Progenitor cell of endocrine pancreas (in vitro differentiated cells): Measurements from ENCODE around the gene TMIGD3. TPM values are rescaled to one million over a fixed set of nuclear protein-coding genes. Genes with fewer than 3 reads are reported as not detected.

Experiments
- DNase-seq: peaks from one replicate; pipeline ENCODE4 v3.0.0; 2021; ENCODE audit warnings: low spot score; ENCODE audit not compliant: unreplicated experiment
- H3K27ac Mint-ChIP-seq: 2 replicates; pipeline ENCODE4 v1.8.0; 2021; ENCODE audit warnings: mild to moderate bottlenecking, moderate library complexity, mixed read lengths
- H3K27me3 Mint-ChIP-seq: 2 replicates; pipeline ENCODE4 v1.8.0; 2021; ENCODE audit warnings: mixed read lengths
- H3K36me3 Mint-ChIP-seq: 2 replicates; pipeline ENCODE4 v1.8.0; 2022; ENCODE audit warnings: mixed read lengths; ENCODE audit not compliant: insufficient read depth
- H3K4me1 Mint-ChIP-seq: 2 replicates; pipeline ENCODE4 v1.8.0; 2021; ENCODE audit warnings: low read depth, mixed read lengths
- H3K4me3 Mint-ChIP-seq: 2 replicates; pipeline ENCODE4 v1.8.0; 2021; ENCODE audit warnings: low read depth, mild to moderate bottlenecking, moderate library complexity, mixed read lengths
- H3K9me3 Mint-ChIP-seq: 2 replicates; pipeline ENCODE4 v1.8.0; 2021; ENCODE audit warnings: low read depth, mixed read lengths
- CTCF ChIP-seq: fragments of 200-600 bp; sonication (generic); IDR thresholded peaks from one replicate; pipeline ENCODE4 v1.5.0; 2021; ENCODE audit warnings: antibody characterized with exemption, mild to moderate bottlenecking; ENCODE audit not compliant: unreplicated experiment
- total RNA-seq: library from RNA; stranded (reverse); gene quantifications from 2 replicates; pipeline ENCODE4 v1.2.1, GENCODE V29; 2021

Gene TMIGD3
- total RNA-seq, 1 donor from 2014 or later, result not detected

- no peaks in the 10 kb centered on the region for H3K27me3 Mint-ChIP-seq
- no peak for TF ChIP-seq CTCF
- no peak overlapping the region for H3K27ac Mint-ChIP-seq
- no peaks in the 10 kb centered on the region for H3K9me3 Mint-ChIP-seq
- DNase-seq, result no peak
- H3K4me1 Mint-ChIP-seq, result peaks cover 9% of the 10 kb centered on the region
- no peak overlapping the region for H3K4me3 Mint-ChIP-seq
- H3K36me3 Mint-ChIP-seq, result peaks cover 20% of the 10 kb centered on the region
These were observed 48.4 kb downstream of the TMIGD3 start for GRCh38 chr1:111454859-111455641.

GRCh38 chr1:111453706-111454105 lies 49.7 kb downstream of the TMIGD3 start:
- Mint-ChIP-seq H3K27ac (no peak overlapping the region), H3K4me1 (peaks cover 9% of the 10 kb centered on the region), H3K4me3 (no peak overlapping the region), H3K36me3 (peaks cover 18% of the 10 kb centered on the region), H3K9me3 (no peaks in the 10 kb centered on the region), H3K27me3 (no peaks in the 10 kb centered on the region)
- no peak for TF ChIP-seq CTCF
- no peak for DNase-seq

- TF ChIP-seq CTCF, result no peak
- Mint-ChIP-seq H3K36me3 (peaks cover 15% of the 10 kb centered on the region), H3K4me3 (no peak overlapping the region), H3K27ac (no peak overlapping the region), H3K27me3 (no peaks in the 10 kb centered on the region), H3K4me1 (peaks cover 16% of the 10 kb centered on the region), H3K9me3 (no peaks in the 10 kb centered on the region)
- no peak for DNase-seq
These were observed 50.9 kb downstream of the TMIGD3 start for GRCh38 chr1:111452581-111452980.

GRCh38 chr1:111450185-111450584 lies 53.2 kb downstream of the TMIGD3 start:
- H3K9me3 Mint-ChIP-seq, result no peaks in the 10 kb centered on the region
- DNase-seq, result no peak
- TF ChIP-seq CTCF, result no peak
- H3K27ac Mint-ChIP-seq, result peak overlapping the region; percentile 99
- peaks cover 13% of the 10 kb centered on the region for H3K36me3 Mint-ChIP-seq
- peaks cover 37% of the 10 kb centered on the region for H3K4me1 Mint-ChIP-seq
- H3K4me3 Mint-ChIP-seq, result peak overlapping the region; percentile 97
- H3K27me3 Mint-ChIP-seq, result no peaks in the 10 kb centered on the region

- H3K36me3 Mint-ChIP-seq, result peaks cover 14% of the 10 kb centered on the region
- H3K4me1 Mint-ChIP-seq, result peaks cover 37% of the 10 kb centered on the region
- H3K9me3 Mint-ChIP-seq, result no peaks in the 10 kb centered on the region
- peak overlapping the region; percentile 99 for H3K27ac Mint-ChIP-seq
- no peak for TF ChIP-seq CTCF
- no peak for DNase-seq
- peak overlapping the region; percentile 97 for H3K4me3 Mint-ChIP-seq
- no peaks in the 10 kb centered on the region for H3K27me3 Mint-ChIP-seq
These were observed 53.8 kb downstream of the TMIGD3 start for GRCh38 chr1:111449703-111450017.
